ENCODE measurements around the gene VPS54.
A peak's percentile ranks its signal among the peaks of the same experiment; 100 is the strongest.

The VPS54 gene, protein sequence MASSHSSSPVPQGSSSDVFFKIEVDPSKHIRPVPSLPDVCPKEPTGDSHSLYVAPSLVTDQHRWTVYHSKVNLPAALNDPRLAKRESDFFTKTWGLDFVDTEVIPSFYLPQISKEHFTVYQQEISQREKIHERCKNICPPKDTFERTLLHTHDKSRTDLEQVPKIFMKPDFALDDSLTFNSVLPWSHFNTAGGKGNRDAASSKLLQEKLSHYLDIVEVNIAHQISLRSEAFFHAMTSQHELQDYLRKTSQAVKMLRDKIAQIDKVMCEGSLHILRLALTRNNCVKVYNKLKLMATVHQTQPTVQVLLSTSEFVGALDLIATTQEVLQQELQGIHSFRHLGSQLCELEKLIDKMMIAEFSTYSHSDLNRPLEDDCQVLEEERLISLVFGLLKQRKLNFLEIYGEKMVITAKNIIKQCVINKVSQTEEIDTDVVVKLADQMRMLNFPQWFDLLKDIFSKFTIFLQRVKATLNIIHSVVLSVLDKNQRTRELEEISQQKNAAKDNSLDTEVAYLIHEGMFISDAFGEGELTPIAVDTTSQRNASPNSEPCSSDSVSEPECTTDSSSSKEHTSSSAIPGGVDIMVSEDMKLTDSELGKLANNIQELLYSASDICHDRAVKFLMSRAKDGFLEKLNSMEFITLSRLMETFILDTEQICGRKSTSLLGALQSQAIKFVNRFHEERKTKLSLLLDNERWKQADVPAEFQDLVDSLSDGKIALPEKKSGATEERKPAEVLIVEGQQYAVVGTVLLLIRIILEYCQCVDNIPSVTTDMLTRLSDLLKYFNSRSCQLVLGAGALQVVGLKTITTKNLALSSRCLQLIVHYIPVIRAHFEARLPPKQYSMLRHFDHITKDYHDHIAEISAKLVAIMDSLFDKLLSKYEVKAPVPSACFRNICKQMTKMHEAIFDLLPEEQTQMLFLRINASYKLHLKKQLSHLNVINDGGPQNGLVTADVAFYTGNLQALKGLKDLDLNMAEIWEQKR

DNA sequence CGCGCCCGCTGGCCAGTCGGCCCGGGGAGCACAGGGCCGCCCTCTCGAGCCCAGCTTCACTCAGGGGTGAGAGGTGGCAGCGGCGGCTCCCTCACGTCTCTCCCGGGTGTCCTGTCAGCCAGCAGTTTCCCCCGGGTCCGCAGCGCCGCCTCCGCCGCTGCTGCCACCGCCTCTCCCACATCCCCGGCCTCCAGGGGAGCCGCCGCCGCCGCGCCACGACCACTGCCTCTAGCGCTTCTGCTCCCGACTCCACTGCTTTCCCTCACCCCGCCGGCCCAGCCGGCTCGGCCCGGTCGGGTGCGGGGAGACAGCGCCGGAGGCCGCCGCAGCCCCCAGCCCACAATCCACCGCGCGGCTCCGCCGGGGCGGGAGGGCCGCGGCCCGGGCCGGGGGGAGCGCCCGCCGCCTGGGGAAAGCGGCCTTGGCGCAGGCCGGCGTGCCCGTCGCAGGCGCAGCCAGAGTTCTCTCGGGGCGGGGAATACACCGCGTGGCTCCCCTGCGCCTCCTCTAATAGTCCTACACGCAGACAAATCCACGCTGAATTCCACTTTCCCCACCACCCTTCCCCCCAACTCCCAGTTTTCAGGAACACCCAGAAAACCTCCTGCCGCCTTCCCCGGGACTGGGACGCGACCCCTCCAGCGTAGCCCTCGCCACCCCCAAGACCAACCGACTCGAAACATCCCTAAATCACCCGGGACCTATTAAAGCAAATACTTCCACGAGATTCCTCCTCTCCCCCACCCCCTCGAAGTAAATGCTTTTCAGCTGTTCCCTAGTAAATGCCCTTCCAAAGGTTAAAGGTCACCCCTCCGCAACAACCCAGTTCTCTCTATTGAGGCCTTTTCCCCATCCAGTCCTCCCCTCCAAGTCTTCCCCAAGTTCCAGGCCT, at the start of gene VPS54:
Gene VPS54 (minus strand): TSS at position 346 of the 892 bp plus-strand sequence. CDS start 35,429 bp downstream, outside the sequence.
- peak; percentile 54 to 61 for DNase-seq

DNA sequence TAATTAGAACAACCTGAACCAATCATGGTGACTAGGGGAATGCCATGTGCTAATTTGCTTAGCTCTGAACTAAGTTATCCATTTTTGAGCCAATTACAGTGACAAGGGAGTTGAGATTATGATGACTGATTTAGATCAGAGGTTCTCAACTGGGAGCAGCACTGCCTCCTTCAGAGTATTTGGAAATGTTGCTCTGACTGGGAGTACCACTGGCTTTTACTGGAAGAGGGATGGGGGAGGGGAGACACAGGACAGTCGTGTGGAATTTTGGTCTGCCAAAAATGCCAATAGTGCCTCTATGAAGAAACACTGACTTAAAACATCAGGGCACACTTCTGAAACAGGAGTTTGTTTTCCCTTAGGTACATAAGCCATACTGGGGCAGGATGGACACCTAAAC, 48.1 kb upstream of the VPS54 start:
- DNase-seq, result no peak

DNA sequence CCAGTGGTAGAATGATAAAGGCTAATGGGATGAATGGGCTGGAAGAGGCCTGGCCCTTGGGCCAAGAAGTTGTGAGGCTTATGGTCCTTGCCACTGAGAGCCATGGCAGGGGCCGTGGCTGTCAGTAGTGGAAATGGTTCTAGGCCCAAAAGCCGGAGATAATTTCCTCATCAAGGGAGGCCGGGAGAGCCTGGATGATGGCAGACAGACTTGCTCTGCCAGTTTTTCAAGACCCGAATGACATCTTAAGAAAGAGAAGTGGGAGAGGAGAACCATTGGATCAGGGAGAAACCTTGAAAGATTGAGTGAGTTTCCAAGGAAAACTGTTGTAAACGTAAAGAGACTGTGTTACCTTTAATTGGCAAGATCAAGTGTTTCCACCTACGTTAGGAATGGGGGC, 46.3 kb upstream of the VPS54 start:
- no peak for DNase-seq

- DNase-seq, result no peak
Observed at GRCh38 chr2:64063924-64064331, 44.7 kb upstream of the VPS54 start.

GRCh38 chr2:64063454-64063853, 44.2 kb upstream of the VPS54 start:
- no peak for DNase-seq

DNA sequence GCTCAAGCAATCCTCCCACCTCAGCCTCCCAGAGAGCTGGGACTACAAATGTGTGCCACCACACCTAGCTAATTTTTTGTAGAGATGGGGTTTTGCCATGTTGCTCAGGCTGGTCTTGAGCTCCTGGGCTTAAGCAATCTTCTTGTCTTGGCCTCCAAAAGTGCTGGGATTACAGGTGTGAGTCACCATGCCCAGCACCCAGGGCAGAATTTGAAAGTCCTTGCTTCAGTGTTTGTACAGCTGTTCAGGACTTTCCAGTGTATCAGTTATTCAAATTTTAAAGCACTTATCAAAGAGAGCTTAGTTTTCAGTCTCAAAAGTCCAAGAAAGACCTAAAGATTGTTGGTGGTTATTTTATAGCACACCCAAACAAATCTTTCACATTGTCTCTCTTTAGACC, 43.6 kb upstream of the VPS54 start:
- DNase-seq, result no peak

DNA sequence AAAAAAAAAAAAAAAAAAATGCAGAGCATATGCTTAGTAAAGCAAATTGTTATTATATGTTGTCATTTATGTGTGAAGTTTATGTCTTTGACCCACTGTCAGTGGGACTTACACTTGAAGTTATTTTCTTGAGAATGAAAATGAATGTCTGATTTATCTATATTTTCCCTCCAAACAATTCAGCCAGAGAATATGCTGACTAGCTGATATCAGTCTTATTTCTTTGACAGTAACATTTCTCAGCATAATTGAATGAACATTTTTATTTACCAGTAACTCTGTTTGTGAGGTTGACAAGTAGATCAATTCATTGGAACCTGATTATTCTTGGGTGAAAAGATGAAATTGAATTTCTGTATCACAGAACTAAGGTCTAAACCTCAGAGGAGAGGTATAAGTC, 40.0 kb upstream of the VPS54 start:
- no peak for DNase-seq

- DNase-seq, result no peak
Observed at GRCh38 chr2:64056021-64056420, 36.8 kb upstream of the VPS54 start.

- DNase-seq, result no peak
Observed at GRCh38 chr2:64054161-64054915, 35.1 kb upstream of the VPS54 start.

DNA sequence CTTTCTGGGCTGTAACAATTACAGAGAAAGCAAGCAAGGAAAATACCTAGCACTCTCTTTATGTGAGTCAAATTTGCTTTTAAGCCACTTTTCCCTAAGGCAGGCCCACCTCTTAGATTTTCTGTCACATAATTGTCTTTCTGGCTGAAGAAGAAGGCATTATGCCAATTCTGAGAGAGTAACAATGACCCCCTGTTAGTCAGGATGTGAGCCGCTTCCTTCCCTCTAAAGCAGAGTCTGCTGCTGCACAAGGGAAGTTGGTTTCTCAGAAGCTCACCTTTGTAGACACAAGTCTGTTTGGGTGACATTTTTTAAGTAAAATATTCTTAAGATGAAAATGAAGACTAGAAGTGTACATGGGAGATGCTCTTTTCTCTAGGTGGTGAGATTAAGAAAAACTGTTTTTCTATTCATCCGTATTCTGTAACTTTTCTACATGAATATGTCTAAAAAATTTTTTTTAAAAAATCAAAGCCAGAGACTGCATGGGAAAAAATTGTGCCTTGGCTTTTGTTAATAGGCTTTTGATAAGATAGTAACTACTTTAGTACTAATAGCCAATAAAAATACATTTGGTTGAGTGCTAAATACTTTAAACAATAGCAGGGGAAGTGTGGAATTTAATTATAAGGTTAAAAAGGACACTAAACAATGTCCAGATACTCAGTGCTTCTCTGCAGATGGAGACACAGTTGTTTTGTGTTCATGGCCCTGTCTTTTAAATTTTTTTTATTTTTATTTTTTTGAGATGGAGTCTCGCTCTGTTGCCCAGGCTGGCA, 33.4 kb upstream of the VPS54 start:
- no peak for DNase-seq

GRCh38 chr2:64049633-64050220, 30.5 kb upstream of the VPS54 start:
- DNase-seq, result peak; percentile 60 to 75

DNA sequence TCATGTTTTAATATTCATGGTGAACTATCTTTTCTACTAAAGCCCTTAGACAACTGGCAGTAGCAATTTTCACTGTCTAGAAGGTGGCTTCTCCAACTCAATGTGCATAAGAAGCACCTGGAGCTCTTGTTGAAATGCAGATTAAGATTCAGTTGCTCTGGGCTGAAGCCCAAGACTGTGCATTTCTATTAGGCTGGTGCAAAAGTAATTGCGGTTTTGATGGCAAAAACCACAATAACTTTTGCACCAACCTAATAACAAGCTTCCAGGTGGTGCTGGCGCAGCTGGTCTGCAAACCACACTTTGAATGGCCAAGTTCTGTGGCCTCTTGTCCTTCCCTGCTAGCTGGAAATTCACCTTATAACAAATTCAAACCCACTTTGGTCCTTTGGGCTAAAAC, 26.7 kb upstream of the VPS54 start:
- DNase-seq, result no peak

GRCh38 chr2:64040161-64040560, 20.9 kb upstream of the VPS54 start:
- DNase-seq, result no peak

DNA sequence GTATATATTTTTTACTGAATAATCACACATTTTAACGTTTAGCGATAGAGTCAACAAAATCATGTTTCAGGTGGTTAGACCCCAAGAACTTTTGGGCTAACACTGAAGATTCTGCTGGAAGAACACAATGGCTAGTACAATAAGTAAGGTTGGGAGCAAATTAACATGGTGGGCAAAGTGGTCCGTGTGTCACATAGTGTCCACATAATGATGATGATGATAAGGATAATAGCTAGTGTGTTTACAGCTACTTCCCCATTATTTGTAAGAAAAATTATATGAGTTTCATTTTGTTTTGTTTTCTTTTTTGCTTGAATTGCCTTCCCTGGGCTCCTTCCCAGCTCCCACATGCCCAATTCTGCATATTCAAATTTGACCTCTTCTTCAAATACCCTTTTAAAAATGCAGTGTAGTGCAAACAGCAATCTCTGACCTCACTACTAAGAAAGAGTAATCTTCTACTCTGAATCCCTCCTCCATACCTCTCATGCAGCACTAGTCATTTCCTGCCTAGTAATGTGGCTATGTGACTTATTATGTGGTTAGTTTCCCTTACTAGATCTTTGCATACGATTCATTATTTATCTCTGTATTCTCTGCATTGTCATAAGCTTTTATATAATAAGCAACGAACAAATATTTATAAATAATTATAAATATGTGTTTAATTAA, 16.9 kb upstream of the VPS54 start:
- no peak for DNase-seq

- DNase-seq, result no peak
Observed at GRCh38 chr2:64035072-64035942, 16.1 kb upstream of the VPS54 start.

DNA sequence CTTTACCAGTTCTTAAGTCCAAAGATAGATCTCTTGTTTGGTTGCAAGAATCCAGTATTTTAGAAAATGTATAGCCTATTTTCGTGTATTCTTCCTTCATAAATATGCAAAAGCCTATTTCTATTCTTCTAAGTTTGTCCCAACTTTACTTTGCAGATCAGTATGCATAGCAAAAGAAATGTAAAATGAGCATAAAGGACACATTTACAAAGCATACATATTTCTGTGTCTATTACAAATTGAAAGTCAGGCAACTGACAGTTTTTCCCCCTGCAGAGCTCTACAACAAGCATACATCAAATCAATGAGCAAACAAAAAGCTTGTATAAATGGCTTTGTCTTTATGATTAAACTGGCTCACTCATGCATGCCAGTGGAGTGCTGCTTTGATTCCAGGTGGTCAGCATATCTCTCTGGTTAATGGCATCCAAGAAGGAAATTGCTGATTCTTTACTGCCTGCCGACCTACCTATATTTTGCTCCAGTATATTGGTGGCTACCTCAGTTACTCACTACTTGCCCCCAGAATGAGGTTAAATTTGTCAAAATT, 10.0 kb upstream of the VPS54 start:
- DNase-seq, result no peak

DNA sequence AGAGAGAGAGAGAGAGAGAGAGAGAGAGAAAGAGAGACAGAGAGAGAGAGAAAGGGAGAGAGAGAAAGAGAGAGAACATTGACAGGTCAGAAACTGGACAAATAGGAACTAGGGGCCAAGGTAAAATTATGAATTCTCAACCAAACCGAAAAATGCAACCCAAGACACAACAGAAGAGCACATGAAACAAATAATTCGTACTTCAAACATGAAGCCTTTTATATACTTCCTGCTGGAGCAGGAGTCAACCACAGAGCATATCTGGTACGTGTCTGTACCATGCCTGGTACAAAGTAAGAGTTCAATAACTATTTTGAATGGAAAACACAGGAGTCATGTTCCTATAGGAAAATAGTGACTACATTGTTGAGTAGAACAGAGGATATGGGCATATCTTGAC, 6.5 kb upstream of the VPS54 start:
- DNase-seq, result no peak

DNA sequence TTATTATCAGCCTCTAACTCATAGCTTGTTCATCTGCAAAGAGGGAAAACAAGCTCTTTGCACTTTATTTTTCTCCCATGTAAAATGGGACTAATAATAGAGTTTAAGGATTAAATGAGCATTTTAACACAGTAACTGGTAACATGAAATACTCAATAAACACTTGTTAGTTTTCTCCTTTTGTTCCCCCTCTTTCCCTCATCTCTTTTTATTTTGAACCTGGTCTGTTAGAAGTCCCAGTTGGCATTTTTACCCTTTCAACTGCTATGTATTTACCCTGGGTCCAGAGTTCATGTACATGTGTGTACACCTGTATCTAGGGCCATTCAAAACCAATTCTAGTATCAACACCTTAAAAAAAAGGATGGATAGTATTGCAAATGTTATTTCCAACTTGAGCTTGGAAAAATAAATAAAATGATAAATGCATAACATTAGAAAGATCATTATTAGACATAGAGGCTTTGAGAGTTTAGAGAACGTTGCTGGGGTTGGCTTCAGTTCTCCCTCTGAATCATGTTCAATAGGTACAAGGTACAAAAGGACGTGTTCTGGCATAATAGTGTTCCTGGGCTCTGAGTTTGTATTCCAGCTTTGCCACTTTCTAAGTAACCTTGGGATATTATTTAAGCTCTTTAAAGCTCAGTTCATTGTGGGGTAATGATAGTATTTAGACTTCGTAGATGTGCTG, 5.2 kb upstream of the VPS54 start:
- DNase-seq, result no peak

All from activated CD4-positive, alpha-beta T cell treated with anti-CD3 and anti-CD28 coated beads, Interleukin-2, amount 50 U/mL, for 48 hours (primary cell).